Hypothalamus (tissue), 51 donors: Measurements from ENCODE around the gene CCDC92B.
A peak's percentile ranks its signal among the peaks of the same experiment; 100 is the strongest.

ENCODE experiments used
- DNase-seq, 51 donors: peaks; one replicate each; lab custom pipeline; 2025; lab: John Stamatoyannopoulos, UW

The CCDC92B gene

DNA sequence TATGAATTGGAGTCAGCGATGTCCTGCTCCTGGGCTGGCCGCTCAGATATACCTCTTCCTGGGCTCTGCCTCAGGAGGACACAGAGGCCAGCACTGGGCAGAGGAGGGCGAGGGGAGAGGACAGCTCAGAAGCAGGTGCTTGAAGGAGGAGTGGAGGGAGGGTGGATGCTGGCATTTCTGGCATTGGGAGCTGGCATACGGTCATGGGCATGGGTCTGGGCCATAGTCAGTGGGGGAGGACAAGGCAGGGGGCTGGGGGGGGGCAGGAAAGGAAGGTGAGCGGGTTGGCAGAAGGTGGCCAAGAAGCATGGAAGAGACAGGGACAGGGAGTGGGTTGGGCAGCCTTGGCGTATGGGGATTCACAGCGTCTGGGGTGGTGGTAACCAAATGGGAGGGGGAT lies 30.1 kb upstream of the CCDC92B start:
- no peak for DNase-seq

DNA sequence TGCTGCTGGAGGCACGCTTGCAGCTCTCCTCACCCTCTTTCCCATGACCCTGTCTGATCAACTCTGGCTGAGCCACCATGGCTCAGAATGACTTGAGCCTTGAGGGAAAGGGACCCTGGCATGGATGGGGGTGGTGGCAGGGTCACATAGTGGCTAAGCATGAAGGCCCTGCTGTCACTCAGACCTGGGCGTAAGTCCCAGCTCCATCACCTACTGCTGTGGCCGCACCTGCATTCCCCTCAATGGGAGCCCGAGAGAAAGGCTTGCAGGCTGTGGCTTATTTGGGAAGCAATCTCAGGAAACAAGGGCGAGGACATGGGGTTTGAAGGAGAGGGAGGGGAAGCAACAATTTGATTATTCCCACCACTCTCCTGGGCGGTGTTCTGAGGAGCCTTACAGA lies 29.0 kb upstream of the CCDC92B start:
- DNase-seq, result no peak

GRCh38 chr17:2777242-2777867 lies 27.9 kb upstream of the CCDC92B start:
- no peak for DNase-seq

GRCh38 chr17:2776589-2777241 lies 27.3 kb upstream of the CCDC92B start:
- DNase-seq, result peak in 5 of 51 donors; percentile 29 to 34 (median 32)

- DNase-seq, result no peak
These were observed 25.8 kb upstream of the CCDC92B start for GRCh38 chr17:2775206-2775605.

GRCh38 chr17:2770129-2770528 lies 20.7 kb upstream of the CCDC92B start:
- DNase-seq, result no peak

- no peak for DNase-seq
These were observed 9.4 kb upstream of the CCDC92B start for GRCh38 chr17:2758870-2759269.

GRCh38 chr17:2755891-2756724 lies 6.7 kb upstream of the CCDC92B start:
- DNase-seq, result no peak

GRCh38 chr17:2751491-2751890 lies 2.0 kb upstream of the CCDC92B start:
- no peak for DNase-seq

- DNase-seq, result no peak
These were observed 1.3 kb upstream of the CCDC92B start for GRCh38 chr17:2750721-2751120.

GRCh38 chr17:2749784-2750181 lies 331 bp upstream of the CCDC92B start:
- DNase-seq, result peak in 42 of 51 donors; percentile 3 to 77 (median 50)

DNA sequence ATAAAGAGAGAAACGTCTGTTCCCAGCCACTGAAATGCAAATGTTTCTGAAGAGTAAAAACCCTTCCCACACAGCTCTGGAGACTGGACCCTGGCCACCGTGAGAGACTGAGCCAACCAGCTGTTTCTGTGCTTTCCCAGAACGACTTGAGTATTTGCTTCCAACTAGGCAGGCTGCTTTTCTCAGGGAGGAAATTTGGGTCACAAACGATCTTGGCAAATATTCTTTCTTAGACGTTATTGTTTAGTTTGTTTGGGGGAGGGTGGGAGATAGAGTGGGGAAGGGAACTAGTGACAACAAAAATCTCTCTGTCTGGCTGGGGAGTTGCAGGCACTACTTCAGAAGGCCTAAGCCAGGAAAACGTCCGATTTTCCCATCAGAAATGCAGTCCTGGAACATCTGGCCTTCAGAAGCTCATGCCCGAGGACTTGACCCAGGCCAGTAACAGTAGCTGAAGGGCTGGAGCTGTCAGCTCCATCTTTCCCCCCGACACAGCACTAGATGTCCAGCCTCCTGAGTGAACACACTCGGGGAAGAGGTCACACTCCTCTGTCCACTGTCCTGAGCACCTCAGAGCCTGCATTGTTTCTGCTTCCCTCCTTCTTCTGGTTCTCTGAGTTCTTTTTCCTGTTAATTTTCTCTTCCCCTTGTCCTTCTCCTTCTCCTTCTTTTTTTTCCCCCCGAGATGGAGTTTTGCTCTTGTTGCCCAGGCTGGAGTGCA lies 4.0 kb downstream of the CCDC92B start:
- peak in 25 of 51 donors; percentile 5 to 70 (median 42) for DNase-seq

- no peak for DNase-seq
These were observed 11.8 kb downstream of the CCDC92B start for GRCh38 chr17:2737693-2738092.

DNA sequence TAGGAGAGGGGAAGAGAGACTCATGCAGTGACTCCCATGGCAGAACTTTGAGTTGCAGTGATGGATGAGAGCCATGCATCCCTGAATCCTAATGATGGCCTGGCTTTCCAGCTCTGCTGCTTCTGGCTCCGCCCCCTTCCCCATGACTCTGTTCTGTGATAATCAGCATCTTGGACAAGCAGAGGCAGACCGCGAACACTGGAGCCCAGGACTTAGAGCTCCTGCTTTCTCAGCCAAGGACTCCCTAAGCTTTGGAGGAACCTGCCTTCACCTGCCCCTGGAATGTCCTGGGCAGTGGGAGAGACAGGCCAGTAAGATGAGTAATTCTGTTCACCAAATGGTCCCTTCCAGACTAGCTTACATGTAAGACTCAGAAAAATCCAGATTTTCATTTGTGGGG lies 12.5 kb downstream of the CCDC92B start:
- peak in 1 of 51 donors; percentile 16 for DNase-seq

- no peak for DNase-seq
These were observed 13.6 kb downstream of the CCDC92B start for GRCh38 chr17:2735896-2736295.

GRCh38 chr17:2734939-2735338 lies 14.5 kb downstream of the CCDC92B start:
- no peak for DNase-seq

DNA sequence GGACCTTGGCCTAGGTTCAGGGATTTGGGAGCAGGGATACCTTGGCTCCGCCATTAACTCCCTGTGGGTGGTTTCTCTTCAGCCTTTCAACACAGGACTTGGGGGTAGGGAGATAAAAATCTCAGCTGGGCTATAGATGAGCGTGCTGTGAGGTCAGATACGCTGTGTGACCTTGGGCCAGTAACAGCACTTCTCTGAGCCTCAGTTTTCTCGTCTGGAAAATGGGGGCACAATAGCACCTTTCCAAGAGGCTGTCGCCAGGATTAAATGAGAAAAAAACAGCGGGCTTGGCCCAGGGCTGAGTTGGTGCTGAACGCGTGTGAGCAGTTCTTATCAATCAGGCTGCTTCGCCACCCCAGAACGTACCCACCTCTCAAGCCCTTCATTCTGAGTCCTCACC lies 17.6 kb downstream of the CCDC92B start:
- DNase-seq, result no peak

GRCh38 chr17:2730764-2731353 lies 18.6 kb downstream of the CCDC92B start:
- no peak for DNase-seq

- DNase-seq, result peak in 1 of 51 donors; percentile 24
These were observed 24.7 kb downstream of the CCDC92B start for GRCh38 chr17:2724784-2725164.

DNA sequence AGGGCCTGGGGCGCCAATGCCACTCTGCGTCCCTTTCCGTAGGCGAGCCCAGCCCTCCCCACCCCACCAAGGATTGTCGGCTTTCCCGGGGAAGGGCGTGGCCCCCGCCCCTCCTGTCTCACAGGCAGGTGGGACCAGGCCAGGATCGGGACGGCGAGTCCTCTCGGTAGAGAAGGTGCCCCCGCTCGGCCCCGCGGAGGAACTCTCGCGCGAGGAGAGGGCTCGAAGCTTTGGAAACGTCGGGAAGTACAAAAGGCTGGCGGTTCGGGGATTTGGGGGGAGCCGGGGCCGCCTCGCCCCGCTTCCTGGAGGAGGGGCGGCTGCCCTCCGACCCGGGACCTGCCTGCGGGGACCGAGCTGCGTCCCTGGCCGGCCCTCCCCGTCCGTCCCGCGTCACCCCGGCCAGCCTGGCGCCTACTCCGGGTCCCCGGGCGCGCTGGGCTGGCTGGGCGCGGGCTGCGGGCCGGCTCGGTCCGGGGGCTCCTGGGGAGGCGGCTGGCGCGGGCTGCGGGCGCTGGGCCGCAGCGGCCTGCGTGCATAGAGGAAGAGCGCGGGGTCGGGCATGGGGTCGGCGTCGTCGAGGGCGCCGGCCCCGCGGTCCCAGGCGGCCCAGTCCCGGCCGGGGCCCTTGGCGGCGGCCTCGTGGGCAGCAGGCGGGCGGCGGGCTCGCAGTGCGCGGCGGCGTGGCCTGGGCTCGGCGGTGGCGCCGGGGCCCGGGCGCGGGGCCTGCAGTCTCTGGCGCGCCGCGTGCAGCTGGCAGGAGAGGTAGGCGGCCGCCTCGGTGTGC lies 25.3 kb downstream of the CCDC92B start:
- no peak for DNase-seq
